HAP-1 (cell line): ENCODE measurements around the gene PLXDC2.

Experiments
- DNase-seq, 2 experiments: peaks; one replicate each; pipeline ENCODE4 v3.0.0-alpha.2; 2016 to 2020; ENCODE audit warnings: low spot score in 2 of 2
- H3K27me3 ChIP-seq: fragments of 250-450 bp; sonication (Bioruptor Pico); 2 replicates; pipeline ENCODE4 v1.5.1; 2020; ENCODE audit warnings: low read depth, mild to moderate bottlenecking, moderate library complexity
- H3K36me3 ChIP-seq: fragments of 250-450 bp; sonication (Bioruptor Pico); replicated peaks from 2 replicates; pipeline ENCODE4 v1.5.1; 2020; ENCODE audit warnings: mild to moderate bottlenecking
- H3K4me1 ChIP-seq: fragments of 250-450 bp; sonication (Bioruptor Pico); 2 replicates; pipeline ENCODE4 v1.5.1; 2020; ENCODE audit warnings: mild to moderate bottlenecking
- H3K4me3 ChIP-seq: fragments of 250-450 bp; sonication (Bioruptor Pico); 2 replicates; pipeline ENCODE4 v1.5.1; 2020; ENCODE audit warnings: mild to moderate bottlenecking, moderate library complexity
- H3K9me3 ChIP-seq: fragments of 250-450 bp; sonication (Bioruptor Pico); 2 replicates; pipeline ENCODE4 v1.5.1; 2020; ENCODE audit warnings: mild to moderate bottlenecking, moderate library complexity
- in situ Hi-C: fragments of 300-500 bp; cut with MboI; formaldehyde crosslinking; loops from 3 replicates; pipeline ENCODE4 v1.14.3; 2020; ENCODE audit warnings: low sequenced_read_pairs, inconsistent platforms, mixed read lengths

The PLXDC2 gene

GRCh38 chr10:20271490-20271889, 455.3 kb downstream of the PLXDC2 start:
- H3K4me1 ChIP-seq = no peaks in the 10 kb centered on the region; the same call in 1 of the 2 replicates
- no peak for DNase-seq
- H3K9me3 ChIP-seq = no peaks in the 10 kb centered on the region
- no peaks in the 10 kb centered on the region for H3K27me3 ChIP-seq
- no peaks in the 10 kb centered on the region for H3K36me3 ChIP-seq
- in situ Hi-C loops = no loop called here
- H3K4me3 ChIP-seq = no peak overlapping the region

- Histone ChIP-seq H3K36me3 (no peaks in the 10 kb centered on the region), H3K4me3 (no peak overlapping the region), H3K4me1 (no peaks in the 10 kb centered on the region; the same call in none of the 2 replicates), H3K27me3 (no peaks in the 10 kb centered on the region), H3K9me3 (no peaks in the 10 kb centered on the region)
- in situ Hi-C loops = no loop called here
- DNase-seq = no peak
These were observed 456.4 kb downstream of the PLXDC2 start for GRCh38 chr10:20272608-20273007.

- Histone ChIP-seq H3K4me1 (no peaks in the 10 kb centered on the region; the same call in none of the 2 replicates), H3K4me3 (no peak overlapping the region), H3K27me3 (no peaks in the 10 kb centered on the region), H3K9me3 (no peaks in the 10 kb centered on the region), H3K36me3 (no peaks in the 10 kb centered on the region)
- no peak for DNase-seq
- in situ Hi-C loops = no loop called here
These were observed 458.3 kb downstream of the PLXDC2 start for GRCh38 chr10:20274571-20274970.

GRCh38 chr10:20276127-20276979, 460.1 kb downstream of the PLXDC2 start:
- H3K9me3 ChIP-seq = no peaks in the 10 kb centered on the region
- peak; percentile 14 to 27 for DNase-seq
- in situ Hi-C loops = no loop called here

GRCh38 chr10:20277820-20278219, 461.6 kb downstream of the PLXDC2 start:
- H3K27me3 ChIP-seq = no peaks in the 10 kb centered on the region
- no peaks in the 10 kb centered on the region for H3K36me3 ChIP-seq
- no peaks in the 10 kb centered on the region; the same call in none of the 2 replicates for H3K4me1 ChIP-seq
- H3K4me3 ChIP-seq = no peak overlapping the region
- in situ Hi-C loops = no loop called here
- DNase-seq = no peak
- H3K9me3 ChIP-seq = no peaks in the 10 kb centered on the region

More at GRCh38 chr10:20276127-20276979, 460.1 kb downstream of the PLXDC2 start:
- Histone ChIP-seq H3K4me1 (no peaks in the 10 kb centered on the region; the same call in none of the 2 replicates), H3K4me3 (no peak overlapping the region), H3K36me3 (no peaks in the 10 kb centered on the region), H3K27me3 (no peaks in the 10 kb centered on the region)

- in situ Hi-C loops = no loop called here
- peaks cover 5% of the 10 kb centered on the region for H3K4me1 ChIP-seq
- no peaks in the 10 kb centered on the region for H3K36me3 ChIP-seq
- no peak for DNase-seq
- no peak overlapping the region for H3K4me3 ChIP-seq
- H3K27me3 ChIP-seq = no peaks in the 10 kb centered on the region
- H3K9me3 ChIP-seq = no peaks in the 10 kb centered on the region
These were observed 465.3 kb downstream of the PLXDC2 start for GRCh38 chr10:20281579-20281978.

GRCh38 chr10:20287586-20287985, 471.4 kb downstream of the PLXDC2 start:
- Histone ChIP-seq H3K27me3 (no peaks in the 10 kb centered on the region), H3K36me3 (no peaks in the 10 kb centered on the region), H3K9me3 (no peaks in the 10 kb centered on the region), H3K4me1 (peaks cover 5% of the 10 kb centered on the region), H3K4me3 (no peak overlapping the region)
- DNase-seq = no peak
- in situ Hi-C loops = no loop called here

- H3K4me1 ChIP-seq = peaks cover 4% of the 10 kb centered on the region
- H3K4me3 ChIP-seq = no peak overlapping the region
- no peaks in the 10 kb centered on the region for H3K36me3 ChIP-seq
- DNase-seq = no peak
- no peaks in the 10 kb centered on the region for H3K27me3 ChIP-seq
- no peaks in the 10 kb centered on the region for H3K9me3 ChIP-seq
- in situ Hi-C loops = no loop called here
These were observed 471.8 kb downstream of the PLXDC2 start for GRCh38 chr10:20288060-20288459.

- Histone ChIP-seq H3K4me1 (no peaks in the 10 kb centered on the region), H3K9me3 (no peaks in the 10 kb centered on the region), H3K36me3 (no peaks in the 10 kb centered on the region), H3K4me3 (no peak overlapping the region), H3K27me3 (no peaks in the 10 kb centered on the region)
- no peak for DNase-seq
- in situ Hi-C loops = no loop called here
These were observed 473.0 kb downstream of the PLXDC2 start for GRCh38 chr10:20289070-20289828.

- in situ Hi-C loops = no loop called here
- H3K4me3 ChIP-seq = no peak overlapping the region
- no peaks in the 10 kb centered on the region for H3K36me3 ChIP-seq
- H3K9me3 ChIP-seq = no peaks in the 10 kb centered on the region
- H3K27me3 ChIP-seq = no peaks in the 10 kb centered on the region
- 0 out of 2 replicates have a peak, but pooled peaks cover 10% of the 10 kb centered on the region for H3K4me1 ChIP-seq
- no peak for DNase-seq
These were observed 482.2 kb downstream of the PLXDC2 start for GRCh38 chr10:20298417-20298816.

- Histone ChIP-seq H3K4me3 (no peak overlapping the region), H3K36me3 (no peaks in the 10 kb centered on the region), H3K4me1 (0 out of 2 replicates have a peak, but pooled peaks cover 10% of the 10 kb centered on the region), H3K27me3 (no peaks in the 10 kb centered on the region), H3K9me3 (no peaks in the 10 kb centered on the region)
- in situ Hi-C loops = no loop called here
- peak; percentile 14 to 19 for DNase-seq
These were observed 483.0 kb downstream of the PLXDC2 start for GRCh38 chr10:20299034-20299736.

- in situ Hi-C loops = no loop called here
- no peaks in the 10 kb centered on the region for H3K36me3 ChIP-seq
- DNase-seq = no peak
- H3K4me3 ChIP-seq = no peak overlapping the region
- 0 out of 2 replicates have a peak, but pooled peaks cover 10% of the 10 kb centered on the region for H3K4me1 ChIP-seq
- H3K27me3 ChIP-seq = no peaks in the 10 kb centered on the region
- H3K9me3 ChIP-seq = no peaks in the 10 kb centered on the region
These were observed 484.5 kb downstream of the PLXDC2 start for GRCh38 chr10:20300735-20301134.

- Histone ChIP-seq H3K4me1 (0 out of 2 replicates have a peak, but pooled peaks cover 10% of the 10 kb centered on the region), H3K27me3 (no peaks in the 10 kb centered on the region), H3K36me3 (no peaks in the 10 kb centered on the region), H3K9me3 (no peaks in the 10 kb centered on the region), H3K4me3 (no peak overlapping the region)
- in situ Hi-C loops = no loop called here
- DNase-seq = no peak
These were observed 485.8 kb downstream of the PLXDC2 start for GRCh38 chr10:20302033-20302432.
